Activated CD4-positive, CD25-positive, alpha-beta regulatory T cell treated with anti-CD3 and anti-CD28 coated beads, Interleukin-2, amount 50 U/mL, for 24 hours (primary cell): Measurements from ENCODE around the gene RP9.
"Not testable (repeated sequence)": the region's sequence is repeated elsewhere in the genome, so short reads cannot be mapped to it uniquely, and the experiment has no call there.

Experiments used
- ATAC-seq, 2 donors: fragments of 150-1000 bp; cut with Tn5 transposase; one replicate each; pipeline ENCODE4 v1.10.0; 2021; ENCODE audit warnings: mild to moderate bottlenecking in 1 of 2, moderate library complexity in 1 of 2

Gene RP9

GRCh38 chr7:33100770-33101169 is 8.4 kb downstream of the RP9 start:
- no peak for ATAC-seq

- ATAC-seq = no peak
These were observed 9.9 kb downstream of the RP9 start for GRCh38 chr7:33099154-33099940.

DNA sequence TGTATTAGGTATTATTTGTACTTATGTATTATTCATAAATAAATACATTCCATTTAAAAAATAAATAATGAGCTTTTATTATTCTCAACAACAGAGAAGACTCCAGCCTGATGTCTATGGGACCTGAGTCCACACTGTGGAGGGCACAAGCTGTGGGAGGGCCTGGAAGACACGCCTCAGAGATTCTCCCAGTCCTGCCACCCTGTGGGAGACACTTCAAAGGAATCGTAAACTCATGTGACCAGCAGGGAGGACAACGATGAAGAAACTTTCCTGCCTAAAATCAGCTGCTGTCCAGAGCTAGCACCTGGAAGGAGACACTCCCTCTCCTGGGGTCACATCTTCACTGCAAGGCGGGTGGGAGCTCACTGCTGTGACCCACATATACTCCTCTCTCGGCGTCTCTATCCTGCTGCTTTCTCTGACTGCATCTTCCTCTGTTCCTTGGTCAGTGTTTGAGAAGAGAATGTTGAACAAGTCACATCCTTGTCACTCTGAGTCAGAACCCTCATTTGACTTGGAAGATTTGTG is 14.4 kb downstream of the RP9 start:
- ATAC-seq = not testable (repeated sequence)

DNA sequence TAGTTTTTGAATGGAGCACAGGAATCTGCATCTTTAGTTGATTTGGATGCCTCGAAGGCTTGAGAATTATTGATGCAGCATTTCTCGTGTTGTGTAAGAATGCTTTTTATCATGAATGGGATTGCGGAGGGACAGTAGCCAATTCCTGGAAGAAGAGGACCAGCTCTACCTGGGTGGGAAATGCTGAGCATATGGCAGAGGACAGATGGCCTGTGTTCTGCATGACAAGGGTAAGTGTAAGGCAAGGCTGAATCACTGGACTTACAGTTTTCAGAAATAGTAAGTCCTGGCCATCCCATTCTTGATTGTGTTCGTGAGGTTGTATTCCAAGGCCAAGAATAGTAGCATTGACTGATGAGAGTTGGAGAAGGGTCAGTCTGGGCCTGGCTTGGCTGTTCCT is 15.9 kb downstream of the RP9 start:
- no peak for ATAC-seq

DNA sequence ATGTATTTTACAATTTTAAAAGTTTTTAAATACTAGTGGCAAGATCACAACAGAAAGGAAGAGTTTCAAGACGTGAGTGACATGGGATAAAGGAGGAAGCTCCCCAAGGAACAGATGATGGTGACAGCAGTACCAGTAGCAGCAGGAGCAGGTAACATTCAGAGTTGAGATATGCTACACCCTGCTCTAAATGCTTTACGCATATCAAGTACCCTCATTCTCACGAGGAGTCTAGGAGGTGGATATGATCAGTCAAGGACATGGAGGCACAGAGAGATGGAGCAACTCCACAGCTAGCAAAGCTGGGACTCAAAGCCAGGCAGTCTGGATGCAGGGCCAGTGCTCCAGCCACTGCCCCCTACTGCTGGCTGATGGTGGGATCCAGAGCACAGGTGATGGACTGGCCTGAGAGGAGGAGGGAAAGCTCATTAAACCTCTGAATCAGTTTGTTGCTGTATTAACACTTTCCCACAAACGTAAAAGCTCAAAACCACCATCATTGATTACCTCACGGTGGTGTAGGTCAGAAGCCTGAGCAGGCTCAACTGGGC is 17.5 kb downstream of the RP9 start:
- no peak for ATAC-seq

- ATAC-seq = no peak
These were observed 18.1 kb downstream of the RP9 start for GRCh38 chr7:33091111-33091531.

- ATAC-seq = no peak
These were observed 20.1 kb downstream of the RP9 start for GRCh38 chr7:33089142-33089541.

GRCh38 chr7:33087858-33088257 is 21.3 kb downstream of the RP9 start:
- no peak for ATAC-seq

- ATAC-seq = no peak
These were observed 21.8 kb downstream of the RP9 start for GRCh38 chr7:33087356-33087755.

GRCh38 chr7:33079763-33080690 is 29.2 kb downstream of the RP9 start:
- ATAC-seq = no peak

GRCh38 chr7:33079096-33079495 is 30.1 kb downstream of the RP9 start:
- no peak for ATAC-seq

DNA sequence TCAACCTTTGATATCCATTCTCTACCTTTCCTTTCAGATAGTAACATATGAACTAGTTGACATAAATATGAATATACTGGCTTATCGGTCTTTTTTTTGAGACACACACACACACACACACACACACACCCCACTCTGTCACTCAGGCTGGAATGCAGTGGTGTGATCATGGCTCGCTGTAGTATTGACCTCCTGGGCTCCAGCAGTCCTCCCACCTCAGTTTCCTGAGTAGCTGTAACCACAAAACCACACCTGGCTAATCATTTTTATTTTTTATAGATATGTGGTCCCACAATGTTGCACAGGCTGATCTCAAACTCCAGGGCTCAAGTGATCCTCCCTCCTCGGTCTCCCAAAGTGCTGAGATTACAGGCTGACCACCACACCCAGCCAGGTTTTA is 32.5 kb downstream of the RP9 start:
- no peak for ATAC-seq

DNA sequence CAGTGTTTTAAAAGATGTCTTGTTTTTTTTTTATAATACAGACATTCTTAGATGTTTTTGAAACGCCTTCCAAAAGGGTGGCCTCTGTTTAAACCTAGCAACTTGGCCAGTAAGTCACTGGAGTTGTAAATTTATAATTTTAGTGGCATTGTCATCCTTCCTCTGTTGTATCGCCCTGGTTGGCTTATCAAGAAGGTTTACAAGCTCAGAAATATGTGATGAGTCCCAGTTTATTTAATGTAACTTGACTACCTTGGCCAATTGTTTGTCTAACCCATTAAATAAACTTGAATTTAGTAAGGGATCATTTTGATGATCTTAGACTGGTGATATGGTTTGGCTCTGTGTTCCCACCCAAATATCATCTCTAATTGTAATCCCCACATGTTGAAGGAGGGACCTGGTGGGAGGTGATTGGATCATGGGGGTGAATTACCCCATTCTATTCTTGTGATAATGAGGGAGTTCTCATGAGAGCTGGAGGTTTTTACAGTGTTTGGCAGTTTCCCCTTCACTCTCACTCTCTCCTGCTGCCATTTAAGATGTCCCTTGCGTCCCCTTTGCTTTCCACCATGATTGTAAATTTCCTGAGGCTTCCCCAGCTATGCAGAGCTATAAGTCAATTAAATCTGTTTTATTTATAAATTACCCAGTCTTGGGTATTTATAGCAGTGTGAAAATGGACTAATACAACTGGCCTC is 33.2 kb downstream of the RP9 start:
- ATAC-seq = no peak

- no peak for ATAC-seq
These were observed 36.0 kb downstream of the RP9 start for GRCh38 chr7:33073243-33073642.

GRCh38 chr7:33072471-33072870 is 36.7 kb downstream of the RP9 start:
- ATAC-seq = no peak

- ATAC-seq = no peak
These were observed 38.4 kb downstream of the RP9 start for GRCh38 chr7:33070831-33071230.

GRCh38 chr7:33070277-33070676 is 38.9 kb downstream of the RP9 start:
- no peak for ATAC-seq

- no peak for ATAC-seq
These were observed 41.3 kb downstream of the RP9 start for GRCh38 chr7:33067921-33068320.

DNA sequence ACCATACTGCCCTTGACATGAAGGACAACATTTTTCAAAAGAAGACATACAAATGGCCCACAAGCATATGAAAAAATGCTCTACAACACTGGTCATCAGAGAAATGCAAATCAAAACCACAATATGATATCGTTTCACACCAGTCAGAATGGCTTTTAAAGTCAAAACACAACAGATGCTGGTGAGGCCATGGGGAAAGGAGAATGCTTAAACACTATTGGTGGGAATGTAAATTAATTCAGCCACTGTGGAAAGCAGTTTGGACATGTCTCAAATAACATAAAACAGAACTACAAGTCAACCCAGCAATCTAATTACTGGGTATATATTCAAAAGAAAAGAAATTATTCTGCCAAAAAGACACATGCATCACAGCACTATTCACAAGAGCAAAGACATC is 42.4 kb downstream of the RP9 start:
- no peak for ATAC-seq

- no peak for ATAC-seq
These were observed 43.2 kb downstream of the RP9 start for GRCh38 chr7:33065981-33066380.

DNA sequence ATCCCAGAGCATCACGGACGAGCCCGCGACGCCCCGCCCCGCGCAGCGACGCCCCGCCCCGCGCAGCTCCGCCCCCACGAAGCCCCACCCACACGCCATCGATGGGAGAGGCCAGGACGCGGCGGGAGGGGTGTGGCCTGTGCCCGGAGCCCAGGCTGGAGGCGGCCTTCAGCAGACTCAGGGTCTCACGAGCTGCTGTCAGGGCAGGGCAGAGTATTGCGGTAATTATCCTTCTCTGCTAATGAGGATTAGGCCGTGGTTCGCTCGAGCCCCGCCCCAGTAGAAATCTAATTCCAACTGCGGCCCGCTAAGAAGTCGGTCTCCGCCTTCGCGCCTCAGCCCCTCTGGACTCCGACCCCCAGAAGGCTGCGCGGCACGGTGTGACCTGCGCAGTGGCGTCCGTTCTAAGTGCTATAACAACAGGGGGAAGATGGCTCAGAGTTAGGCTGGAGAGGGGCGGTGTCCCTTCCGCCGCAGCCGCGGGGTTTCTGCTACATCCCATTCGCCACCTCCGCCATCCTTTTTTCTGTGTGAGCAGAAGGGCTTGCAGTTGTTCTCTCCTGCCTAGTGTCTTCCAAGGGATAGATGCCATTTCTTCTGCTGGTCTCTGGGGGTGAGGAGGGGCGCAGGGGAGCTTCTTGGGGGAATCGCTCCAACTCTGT is 46.3 kb downstream of the RP9 start:
- peak; percentile 95 for ATAC-seq
